Esophagus squamous epithelium (tissue), 5 donors: ENCODE measurements around the gene TAS2R13. TPM values are rescaled to one million over a fixed set of nuclear protein-coding genes. Genes with fewer than 3 reads are reported as not detected.

ENCODE experiments used
- DNase-seq: peaks from one replicate; lab custom pipeline; 2025; lab: John Stamatoyannopoulos, UW
- H3K27ac ChIP-seq, 4 donors: fragments of 200-600 bp; sonication (generic); one replicate each; pipeline ENCODE4 v1.5.1; 2016 to 2019; ENCODE audit warnings: mild to moderate bottlenecking in 1 of 4
- H3K27me3 ChIP-seq, 4 donors: fragments of 200-600 bp; sonication (generic); 1 replicate in 3 of 4; 2 replicates in 1 of 4; pipeline versions ENCODE4 v1.5.1 to v1.6.0; 2017 to 2021; ENCODE audit warnings: antibody characterized with exemption in 1 of 4
- H3K36me3 ChIP-seq, 3 donors: fragments of 200-600 bp; sonication (generic); one replicate each; pipeline ENCODE4 v1.5.1; 2016 to 2019
- H3K4me1 ChIP-seq, 3 donors: fragments of 200-600 bp; sonication (generic); one replicate each; pipeline ENCODE4 v1.5.1; 2017 to 2019
- H3K4me3 ChIP-seq, 4 donors: fragments of 200-600 bp; sonication (generic); 1 replicate in 3 of 4; 2 replicates in 1 of 4; pipeline ENCODE4 v1.5.1; 2016 to 2019; ENCODE audit warnings: mild to moderate bottlenecking in 2 of 4, moderate library complexity in 1 of 4
- H3K9me3 ChIP-seq, 3 donors: fragments of 200-600 bp; sonication (generic); one replicate each; pipeline ENCODE4 v1.5.1; 2016 to 2019
- CTCF ChIP-seq, 6 experiments: fragments of 450-650 bp in 4 of 6; fragments of 200-600 bp in 2 of 6; sonication (generic) in 2 of 6; IDR thresholded peaks; one replicate each; pipeline ENCODE4 v1.5.1; 2016 to 2019; ENCODE audit warnings: antibody characterized with exemption in 6 of 6, mild to moderate bottlenecking in 4 of 6, moderate library complexity in 4 of 6
- WGBS, 2 donors: methylation state at CpG; one replicate each; pipeline ENCODE4 v1.1.5; 2018; 5-methylcytosine and 5-hydroxymethylcytosine counted together
- intact Hi-C: fragments of 100-400 bp; cut with DNase I; formaldehyde crosslinking; loops from one replicate; pipeline ENCODE4 v1.15.0; 2022
- total RNA-seq, 4 donors: library from RNA; depleted of rRNA; stranded (reverse); fragments of >200 nt; gene quantifications; one replicate each; pipeline ENCODE4 v1.1.0, GENCODE V29; 2016
- donor health status: DM: yes; HTN: yes; CAD: no.

Gene TAS2R13
- total RNA-seq, 4 donors from 2014 or later, result 0.88 to 2.3 TPM; not detected in 2

- H3K36me3 ChIP-seq, result peaks cover 0 to 12% (median 0%) of the 10 kb centered on the region in 3 donors
- no peak for DNase-seq
- 67 to 80% methylated on average over 2 of the region's 2 CpGs for WGBS, 2 donors
- no peaks in the 10 kb centered on the region for H3K4me1 ChIP-seq
- H3K9me3 ChIP-seq, result peaks cover 0 to 26% (median 0%) of the 10 kb centered on the region in 3 donors
- no peak overlapping the region for H3K27ac ChIP-seq
- H3K4me3 ChIP-seq, result no peak overlapping the region
- no peaks in the 10 kb centered on the region for H3K27me3 ChIP-seq
- intact Hi-C loops, result no loop called here
- TF ChIP-seq CTCF (IDR thresholded peaks at IDR 0.05), result no peak
Observed at GRCh38 chr12:10861366-10861765, 48.0 kb downstream of the TAS2R13 start.

Other genes starting within 250 kb of the TAS2R13 start
- gene STYK1, start 235.5 kb downstream of the TAS2R13 start, total RNA-seq, result 10 to 100 TPM in 1 of 4 donors, 1 to 10 TPM in 3; 3.4 to 11.7 (median 8.2) TPM
- gene YBX3, start 186.2 kb downstream of the TAS2R13 start, total RNA-seq, result 100 to 1,000 TPM; 318 to 484 (median 370) TPM
- under 1 TPM in 1 of 4 donors, not detected in 3; 0.40 TPM for gene TAS2R7, start 106.9 kb downstream of the TAS2R13 start, total RNA-seq
- gene TAS2R8, start 102.3 kb downstream of the TAS2R13 start, total RNA-seq, result not detected
- gene TAS2R9, start 99.4 kb downstream of the TAS2R13 start, total RNA-seq, result under 1 TPM in 1 of 4 donors, not detected in 3; 0.66 TPM
- gene TAS2R10, start 83.2 kb downstream of the TAS2R13 start, total RNA-seq, result under 1 TPM in 2 of 4 donors, not detected in 2; 0.26 to 0.38 TPM
- 100 to 1,000 TPM in 1 of 4 donors, 1 to 10 TPM in 1, under 1 TPM in 1, not detected in 1; 0.76 to 159 (median 1.4) TPM for gene PRR4, start 60.1 kb downstream of the TAS2R13 start, total RNA-seq
- 10 to 100 TPM in 3 of 4 donors, 1 to 10 TPM in 1; 5.3 to 38.5 (median 11.6) TPM for gene PRH1, start 25.3 kb downstream of the TAS2R13 start, total RNA-seq
- gene PRH2, start 19.7 kb upstream of the TAS2R13 start, total RNA-seq, result 1 to 10 TPM in 1 of 4 donors, under 1 TPM in 1, not detected in 2; 0.68 to 7.0 TPM
- gene TAS2R14, start 29.7 kb upstream of the TAS2R13 start, total RNA-seq, result 1 to 10 TPM in 3 of 4 donors, under 1 TPM in 1; 0.80 to 3.2 (median 1.7) TPM
- 1 to 10 TPM in 2 of 4 donors, not detected in 2; 2.0 to 2.3 TPM for gene TAS2R50, start 77.3 kb upstream of the TAS2R13 start, total RNA-seq
- gene TAS2R20, start 88.7 kb upstream of the TAS2R13 start, total RNA-seq, result 1 to 10 TPM in 2 of 4 donors, not detected in 2; 1.2 to 2.3 TPM
- gene TAS2R19, start 113.1 kb upstream of the TAS2R13 start, total RNA-seq, result 1 to 10 TPM in 3 of 4 donors, under 1 TPM in 1; 0.29 to 5.9 (median 2.1) TPM
- 1 to 10 TPM in 3 of 4 donors, not detected in 1; 1.7 to 6.5 (median 2.8) TPM for gene TAS2R31, start 121.8 kb upstream of the TAS2R13 start, total RNA-seq
- gene TAS2R46, start 152.7 kb upstream of the TAS2R13 start, total RNA-seq, result 1 to 10 TPM in 2 of 4 donors, not detected in 2; 1.7 to 3.0 TPM
- gene TAS2R43, start 182.8 kb upstream of the TAS2R13 start, total RNA-seq, result 1 to 10 TPM in 2 of 4 donors, not detected in 2; 2.2 to 4.8 TPM
- 1 to 10 TPM in 2 of 4 donors, under 1 TPM in 2; 0.50 to 5.7 (median 2.4) TPM for gene TAS2R30, start 225.1 kb upstream of the TAS2R13 start, total RNA-seq